ENCODE measurements around the gene MDM1.

GRCh38 chr12:68281322-68282077 lies 50.7 kb downstream of the MDM1 start:
- TF ChIP-seq, protein P1, sequence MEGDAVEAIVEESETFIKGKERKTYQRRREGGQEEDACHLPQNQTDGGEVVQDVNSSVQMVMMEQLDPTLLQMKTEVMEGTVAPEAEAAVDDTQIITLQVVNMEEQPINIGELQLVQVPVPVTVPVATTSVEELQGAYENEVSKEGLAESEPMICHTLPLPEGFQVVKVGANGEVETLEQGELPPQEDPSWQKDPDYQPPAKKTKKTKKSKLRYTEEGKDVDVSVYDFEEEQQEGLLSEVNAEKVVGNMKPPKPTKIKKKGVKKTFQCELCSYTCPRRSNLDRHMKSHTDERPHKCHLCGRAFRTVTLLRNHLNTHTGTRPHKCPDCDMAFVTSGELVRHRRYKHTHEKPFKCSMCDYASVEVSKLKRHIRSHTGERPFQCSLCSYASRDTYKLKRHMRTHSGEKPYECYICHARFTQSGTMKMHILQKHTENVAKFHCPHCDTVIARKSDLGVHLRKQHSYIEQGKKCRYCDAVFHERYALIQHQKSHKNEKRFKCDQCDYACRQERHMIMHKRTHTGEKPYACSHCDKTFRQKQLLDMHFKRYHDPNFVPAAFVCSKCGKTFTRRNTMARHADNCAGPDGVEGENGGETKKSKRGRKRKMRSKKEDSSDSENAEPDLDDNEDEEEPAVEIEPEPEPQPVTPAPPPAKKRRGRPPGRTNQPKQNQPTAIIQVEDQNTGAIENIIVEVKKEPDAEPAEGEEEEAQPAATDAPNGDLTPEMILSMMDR (IDR thresholded peaks at IDR 0.05), result no peak
- no peak for TF ChIP-seq POLR2A (IDR thresholded peaks at IDR 0.05)
